ENCODE measurements around the gene RFX2. TPM values are rescaled to one million over a fixed set of nuclear protein-coding genes. Genes with fewer than 3 reads are reported as not detected.
"Not testable (repeated sequence)": the region's sequence is repeated elsewhere in the genome, so short reads cannot be mapped to it uniquely, and the experiment has no call there.

RFX2 gene
- total RNA-seq, 1 experiment from 2014 or later: 3.7 TPM

GRCh38 chr19:6006896-6007295, 103.4 kb downstream of the RFX2 start:
- no peak overlapping the region for H2AFZ ChIP-seq (ENCODE audit: low read length)
- no CpG with 5 or more reads among the region's 20 CpGs for WGBS (ENCODE audit: extremely low coverage, insufficient read length, low lambda C conversion rate)

DNA sequence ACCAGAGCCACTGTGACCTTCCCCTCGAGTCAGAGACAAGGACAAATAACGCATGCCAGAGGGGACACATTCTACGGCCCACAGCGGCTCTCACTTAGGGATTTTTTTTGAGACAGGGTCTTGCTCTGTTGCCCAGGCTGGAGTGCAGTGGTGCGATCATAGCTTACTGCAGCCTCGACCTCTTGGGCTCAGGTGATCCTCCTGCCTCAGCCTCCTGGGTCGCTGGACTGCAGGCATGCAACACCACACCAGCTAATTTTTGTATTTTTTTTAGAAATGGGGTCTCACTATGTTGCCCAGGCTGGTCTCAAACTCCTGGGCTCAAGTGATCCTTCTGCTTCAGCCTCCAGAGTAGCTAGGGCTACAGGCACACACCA, 104.2 kb downstream of the RFX2 start:
- H3K27ac ChIP-seq (ENCODE audit: insufficient read length, low read depth, low read length); H2BK120ac ChIP-seq (ENCODE audit: low read depth, low read length, poor library complexity, severe bottlenecking); H3K79me1 ChIP-seq (ENCODE audit: insufficient read depth, low read depth, low read length, poor library complexity, severe bottlenecking); DNase-seq; H3K56ac ChIP-seq (ENCODE audit: insufficient read length, low read depth, low read length); H3K79me2 ChIP-seq (ENCODE audit: insufficient read depth, low read length); H3K18ac ChIP-seq (ENCODE audit: insufficient read length, low read depth, low read length); H3K23me2 ChIP-seq (ENCODE audit: insufficient read length, low read depth, low read length, poor library complexity, severe bottlenecking); H4K91ac ChIP-seq (ENCODE audit: insufficient read length, low read depth, low read length); H3K27ac Mint-ChIP-seq; H2BK5ac ChIP-seq (ENCODE audit: insufficient read length, low read length); H4K5ac ChIP-seq (ENCODE audit: insufficient read length, low read depth, low read length); H4K8ac ChIP-seq (replicated peaks; ENCODE audit: insufficient read length, low read depth, low read length); H3K23ac ChIP-seq (ENCODE audit: insufficient read length, low read depth, low read length); H3T11ph ChIP-seq (ENCODE audit: low read length); H3K4ac ChIP-seq (ENCODE audit: low read depth, low read length); H3K4me2 ChIP-seq (ENCODE audit: insufficient read depth, insufficient read length, low read length); H3K27me3 ChIP-seq (ENCODE audit: insufficient read depth, low read length); H3K9me3 ChIP-seq (ENCODE audit: control insufficient read depth, low read depth, low read length); H3K9ac ChIP-seq (ENCODE audit: extremely low read depth, insufficient read length, low read length); H3K4me1 ChIP-seq (ENCODE audit: insufficient read depth, low read length); H3K27me3 Mint-ChIP-seq (ENCODE audit: low read depth); H3K4me1 Mint-ChIP-seq; H2BK15ac ChIP-seq (ENCODE audit: low read depth, low read length); H2BK12ac ChIP-seq (ENCODE audit: insufficient read length, low read depth, low read length); H3K4me3 Mint-ChIP-seq; H3K36me3 Mint-ChIP-seq (ENCODE audit: insufficient read depth in 1 of 3, low read depth in 3 of 3); H4K20me1 ChIP-seq (ENCODE audit: control insufficient read depth, insufficient read depth, insufficient read length); H3K14ac ChIP-seq (ENCODE audit: insufficient read depth, low read length); H3K9me3 Mint-ChIP-seq; H2AK5ac ChIP-seq (ENCODE audit: insufficient read length, low read length); H2AFZ ChIP-seq (ENCODE audit: low read length); H2BK20ac ChIP-seq (ENCODE audit: low read depth, low read length, poor library complexity, severe bottlenecking): not testable (repeated sequence)
- WGBS (ENCODE audit: extremely low coverage, insufficient read length, low lambda C conversion rate): no CpG with 5 or more reads among the region's 7 CpGs

More at GRCh38 chr19:6006896-6007295, 103.4 kb downstream of the RFX2 start:
- no peak overlapping the region for H3T11ph ChIP-seq (ENCODE audit: low read length)
- H3K79me1 ChIP-seq (ENCODE audit: insufficient read depth, low read depth, low read length, poor library complexity, severe bottlenecking): no peaks in the 10 kb centered on the region
- H2BK12ac ChIP-seq (ENCODE audit: insufficient read length, low read depth, low read length): no peak overlapping the region
- H3K4me1 ChIP-seq (ENCODE audit: insufficient read depth, low read length): no peaks in the 10 kb centered on the region
- Mint-ChIP-seq H3K4me3 (no peak overlapping the region), H3K27ac (no peak overlapping the region), H3K4me1 (0 out of 4 replicates have a peak, but pooled peaks cover 0 to 4% of the 10 kb centered on the region in 2 experiments), H3K9me3 (no peaks in the 10 kb centered on the region; a peak in 1 of 5 replicates), H3K36me3 (ENCODE audit: insufficient read depth in 1 of 3, low read depth in 3 of 3) (no peaks in the 10 kb centered on the region; a peak in 1 of 7 replicates), H3K27me3 (ENCODE audit: low read depth) (peaks cover 4% of the 10 kb centered on the region)
- H3K4me2 ChIP-seq (ENCODE audit: insufficient read depth, insufficient read length, low read length): no peak overlapping the region
- no peak overlapping the region for H3K14ac ChIP-seq (ENCODE audit: insufficient read depth, low read length)
- no peak overlapping the region for H2BK120ac ChIP-seq (ENCODE audit: low read depth, low read length, poor library complexity, severe bottlenecking)
- H2BK5ac ChIP-seq (ENCODE audit: insufficient read length, low read length): no peak overlapping the region
- no peaks in the 10 kb centered on the region for H3K23me2 ChIP-seq (ENCODE audit: insufficient read length, low read depth, low read length, poor library complexity, severe bottlenecking)
- H3K9me3 ChIP-seq (ENCODE audit: control insufficient read depth, low read depth, low read length): no peaks in the 10 kb centered on the region
- H3K9ac ChIP-seq (ENCODE audit: extremely low read depth, insufficient read length, low read length): no peak overlapping the region
- no peak overlapping the region for H2BK20ac ChIP-seq (ENCODE audit: low read depth, low read length, poor library complexity, severe bottlenecking)
- H2AK5ac ChIP-seq (ENCODE audit: insufficient read length, low read length): no peak overlapping the region
- H4K20me1 ChIP-seq (ENCODE audit: control insufficient read depth, insufficient read depth, insufficient read length): no peaks in the 10 kb centered on the region
- no peaks in the 10 kb centered on the region for H3K79me2 ChIP-seq (ENCODE audit: insufficient read depth, low read length)
- TF ChIP-seq, protein P1, sequence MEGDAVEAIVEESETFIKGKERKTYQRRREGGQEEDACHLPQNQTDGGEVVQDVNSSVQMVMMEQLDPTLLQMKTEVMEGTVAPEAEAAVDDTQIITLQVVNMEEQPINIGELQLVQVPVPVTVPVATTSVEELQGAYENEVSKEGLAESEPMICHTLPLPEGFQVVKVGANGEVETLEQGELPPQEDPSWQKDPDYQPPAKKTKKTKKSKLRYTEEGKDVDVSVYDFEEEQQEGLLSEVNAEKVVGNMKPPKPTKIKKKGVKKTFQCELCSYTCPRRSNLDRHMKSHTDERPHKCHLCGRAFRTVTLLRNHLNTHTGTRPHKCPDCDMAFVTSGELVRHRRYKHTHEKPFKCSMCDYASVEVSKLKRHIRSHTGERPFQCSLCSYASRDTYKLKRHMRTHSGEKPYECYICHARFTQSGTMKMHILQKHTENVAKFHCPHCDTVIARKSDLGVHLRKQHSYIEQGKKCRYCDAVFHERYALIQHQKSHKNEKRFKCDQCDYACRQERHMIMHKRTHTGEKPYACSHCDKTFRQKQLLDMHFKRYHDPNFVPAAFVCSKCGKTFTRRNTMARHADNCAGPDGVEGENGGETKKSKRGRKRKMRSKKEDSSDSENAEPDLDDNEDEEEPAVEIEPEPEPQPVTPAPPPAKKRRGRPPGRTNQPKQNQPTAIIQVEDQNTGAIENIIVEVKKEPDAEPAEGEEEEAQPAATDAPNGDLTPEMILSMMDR (conservative IDR thresholded peaks at IDR 0.05): no peak
- H3K4ac ChIP-seq (ENCODE audit: low read depth, low read length): no peak overlapping the region
- DNase-seq: no peak
- no peak overlapping the region for H4K5ac ChIP-seq (ENCODE audit: insufficient read length, low read depth, low read length)
- no peak overlapping the region for H4K91ac ChIP-seq (ENCODE audit: insufficient read length, low read depth, low read length)
- no peak overlapping the region for H4K8ac ChIP-seq (replicated peaks; ENCODE audit: insufficient read length, low read depth, low read length)
- no peak overlapping the region for H3K27ac ChIP-seq (ENCODE audit: insufficient read length, low read depth, low read length)
- H3K27me3 ChIP-seq (ENCODE audit: insufficient read depth, low read length): no peaks in the 10 kb centered on the region
- H3K56ac ChIP-seq (ENCODE audit: insufficient read length, low read depth, low read length): no peak overlapping the region
- no peak overlapping the region for H3K18ac ChIP-seq (ENCODE audit: insufficient read length, low read depth, low read length)
- H3K23ac ChIP-seq (ENCODE audit: insufficient read length, low read depth, low read length): no peak overlapping the region
- no peak overlapping the region for H2BK15ac ChIP-seq (ENCODE audit: low read depth, low read length)
